Measurements from ENCODE around the gene EPN2.

EPN2 gene

GRCh38 chr17:19374136-19374535 is 137.0 kb downstream of the EPN2 start:
- in situ Hi-C loops (cut with HindIII; ENCODE audit: low sequenced_read_pairs): loop anchor here (25.0 kb wide), 1 partner anchor 413 kb away; no protein-coding TSS in a partner anchor

DNA sequence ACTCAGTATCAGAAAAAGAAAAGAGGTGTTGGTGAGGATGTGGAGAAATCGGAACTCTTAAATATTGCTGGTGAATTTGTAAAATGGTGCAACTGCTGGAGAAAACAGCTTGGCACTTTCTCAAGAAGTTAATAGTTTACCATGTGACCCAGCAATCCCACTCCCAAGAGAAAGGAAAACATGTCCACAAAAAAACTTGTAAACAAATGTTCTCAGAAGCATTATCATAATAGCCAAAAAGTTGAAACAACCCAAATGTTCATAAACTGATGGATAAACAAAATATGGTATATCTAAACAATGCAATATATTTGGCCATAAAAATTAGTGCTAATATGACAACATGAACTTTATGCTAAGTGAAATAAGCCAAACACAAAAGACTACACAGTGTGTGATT is 138.6 kb downstream of the EPN2 start:
- in situ Hi-C loops (cut with HindIII; ENCODE audit: low sequenced_read_pairs): no loop called here

DNA sequence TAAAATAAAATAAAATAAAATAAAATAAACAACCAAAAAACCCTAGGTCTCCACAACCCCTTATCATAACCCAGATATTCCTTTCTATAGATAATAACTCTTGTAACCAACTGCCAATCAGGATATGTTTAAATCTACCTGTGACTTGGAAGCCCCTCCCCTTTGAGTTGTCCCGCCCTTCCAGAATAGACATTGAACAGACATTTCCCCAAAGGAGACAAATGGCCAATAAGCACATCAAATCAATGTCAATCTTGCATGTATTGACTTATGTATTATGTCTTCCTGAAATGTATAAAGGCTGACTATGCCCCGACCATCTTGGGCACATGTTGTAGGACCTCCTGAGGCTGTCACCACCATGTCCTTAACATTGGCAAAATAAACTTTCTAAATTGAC is 139.6 kb downstream of the EPN2 start:
- in situ Hi-C loops (cut with HindIII; ENCODE audit: low sequenced_read_pairs): no loop called here

GRCh38 chr17:19377602-19378415 is 140.6 kb downstream of the EPN2 start:
- in situ Hi-C loops (cut with HindIII; ENCODE audit: low sequenced_read_pairs): no loop called here

DNA sequence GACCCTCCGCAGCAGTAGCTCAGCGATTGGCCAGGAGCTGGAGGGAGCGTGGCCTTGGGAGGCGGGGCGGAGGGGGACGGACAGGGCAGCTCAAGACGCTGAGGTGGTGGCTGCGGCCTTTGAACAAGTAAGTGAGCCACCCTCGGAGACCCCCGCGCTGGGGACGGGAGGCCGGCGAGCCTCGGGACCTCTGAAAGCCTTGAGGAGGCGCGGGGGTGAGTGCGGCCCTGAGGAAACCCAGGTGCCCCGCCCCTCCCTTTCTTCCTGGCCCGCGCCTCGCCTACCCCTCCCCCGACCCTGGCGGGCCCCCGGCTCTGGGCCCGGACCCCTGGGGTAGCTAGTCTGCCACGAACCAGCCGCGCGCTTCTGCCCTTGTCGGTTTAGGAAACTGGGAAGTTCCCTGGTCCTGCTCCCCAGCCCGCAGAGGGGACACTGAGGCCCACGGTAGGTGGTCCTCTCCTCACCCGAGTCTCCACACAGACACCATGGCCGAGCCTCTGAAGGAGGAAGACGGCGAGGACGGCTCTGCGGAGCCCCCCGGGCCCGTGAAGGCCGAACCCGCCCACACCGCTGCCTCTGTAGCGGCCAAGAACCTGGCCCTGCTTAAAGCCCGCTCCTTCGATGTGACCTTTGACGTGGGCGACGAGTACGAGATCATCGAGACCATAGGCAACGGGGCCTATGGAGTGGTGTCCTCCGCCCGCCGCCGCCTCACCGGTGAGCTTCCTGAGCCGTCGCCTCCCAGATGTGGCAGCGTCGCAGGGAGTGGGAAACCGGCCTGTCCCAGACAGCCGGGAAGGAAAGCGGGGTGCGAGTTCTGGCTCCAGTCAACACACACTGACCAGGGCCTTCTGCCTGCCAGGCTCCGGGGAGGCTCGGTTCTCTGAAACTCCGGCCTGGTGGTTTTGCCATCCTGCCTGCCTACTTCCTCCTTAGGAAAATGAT is 141.5 kb downstream of the EPN2 start, which contains the start of gene MAPK7:
MAPK7 (plus strand) TSS at position 83 of the 945 bp plus-strand sequence; CDS start at position 486, 403 bp downstream.
- in situ Hi-C loops (cut with HindIII; ENCODE audit: low sequenced_read_pairs): no loop called here

DNA sequence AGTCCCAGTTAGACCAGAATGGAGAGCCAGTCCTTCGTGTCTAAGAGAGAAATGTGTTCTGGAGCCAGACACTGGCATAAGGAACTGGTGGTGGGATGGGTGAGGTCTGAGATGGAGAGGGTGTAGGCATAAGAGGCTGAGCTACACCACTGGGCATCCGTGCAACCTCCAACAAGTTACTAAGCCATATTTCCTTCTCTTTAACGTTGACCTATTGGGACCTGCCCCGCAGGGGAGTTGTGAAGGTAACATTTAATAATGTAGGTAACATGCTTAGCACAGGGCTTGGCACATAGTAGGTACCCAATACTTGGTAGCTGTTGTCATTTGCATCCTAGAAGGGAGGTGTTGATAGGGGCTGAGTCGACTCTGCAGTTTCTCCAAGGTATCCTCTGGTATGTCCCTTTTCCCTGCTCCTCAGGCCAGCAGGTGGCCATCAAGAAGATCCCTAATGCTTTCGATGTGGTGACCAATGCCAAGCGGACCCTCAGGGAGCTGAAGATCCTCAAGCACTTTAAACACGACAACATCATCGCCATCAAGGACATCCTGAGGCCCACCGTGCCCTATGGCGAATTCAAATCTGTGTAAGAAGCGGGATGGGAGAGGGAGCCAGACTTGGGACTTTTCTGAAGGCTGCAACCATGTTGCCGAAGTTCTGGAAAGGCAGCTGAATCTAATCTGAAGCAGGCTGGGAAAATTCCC is 142.3 kb downstream of the EPN2 start:
- in situ Hi-C loops (cut with HindIII; ENCODE audit: low sequenced_read_pairs): no loop called here

- in situ Hi-C loops (cut with HindIII; ENCODE audit: low sequenced_read_pairs): no loop called here
These were observed 143.5 kb downstream of the EPN2 start for GRCh38 chr17:19380481-19381301.

DNA sequence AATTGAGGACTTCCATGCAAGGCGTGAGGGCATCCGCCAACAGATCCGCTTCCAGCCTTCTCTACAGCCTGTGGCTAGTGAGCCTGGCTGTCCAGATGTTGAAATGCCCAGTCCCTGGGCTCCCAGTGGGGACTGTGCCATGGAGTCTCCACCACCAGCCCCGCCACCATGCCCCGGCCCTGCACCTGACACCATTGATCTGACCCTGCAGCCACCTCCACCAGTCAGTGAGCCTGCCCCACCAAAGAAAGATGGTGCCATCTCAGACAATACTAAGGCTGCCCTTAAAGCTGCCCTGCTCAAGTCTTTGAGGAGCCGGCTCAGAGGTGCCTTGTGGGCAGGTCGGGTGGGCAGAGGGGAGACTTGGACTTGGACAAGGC is 144.2 kb downstream of the EPN2 start:
- in situ Hi-C loops (cut with HindIII; ENCODE audit: low sequenced_read_pairs): no loop called here

- in situ Hi-C loops (cut with HindIII; ENCODE audit: low sequenced_read_pairs): no loop called here
These were observed 144.7 kb downstream of the EPN2 start for GRCh38 chr17:19381741-19382444.

DNA sequence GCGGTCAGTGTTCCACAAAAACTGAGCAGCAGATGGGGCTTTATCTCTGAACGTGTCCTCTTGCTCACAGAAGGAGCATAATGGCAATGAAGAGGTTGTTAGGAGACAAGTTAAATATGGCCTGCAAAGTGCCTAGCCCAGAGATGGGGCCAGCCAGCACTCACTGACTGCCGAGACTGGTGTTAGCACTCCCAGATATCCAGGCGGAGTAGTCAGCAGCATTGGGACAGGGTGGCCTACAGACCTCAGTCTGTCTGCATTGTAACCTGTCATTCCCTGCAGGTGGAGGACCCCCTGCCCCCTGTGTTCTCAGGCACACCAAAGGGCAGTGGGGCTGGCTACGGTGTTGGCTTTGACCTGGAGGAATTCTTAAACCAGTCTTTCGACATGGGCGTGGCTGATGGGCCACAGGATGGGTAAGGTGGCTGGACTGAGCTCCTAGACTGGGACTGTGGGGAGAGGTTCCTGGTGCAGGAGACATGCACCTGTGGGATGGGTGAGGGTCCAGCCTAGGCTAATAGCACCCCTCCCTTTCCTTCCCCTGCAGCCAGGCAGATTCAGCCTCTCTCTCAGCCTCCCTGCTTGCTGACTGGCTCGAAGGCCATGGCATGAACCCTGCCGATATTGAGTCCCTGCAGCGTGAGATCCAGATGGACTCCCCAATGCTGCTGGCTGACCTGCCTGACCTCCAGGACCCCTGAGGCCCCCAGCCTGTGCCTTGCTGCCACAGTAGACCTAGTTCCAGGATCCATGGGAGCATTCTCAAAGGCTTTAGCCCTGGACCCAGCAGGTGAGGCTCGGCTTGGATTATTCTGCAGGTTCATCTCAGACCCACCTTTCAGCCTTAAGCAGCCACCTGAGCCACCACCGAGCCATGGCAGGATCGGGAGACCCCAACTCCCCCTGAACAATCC is 145.6 kb downstream of the EPN2 start:
- in situ Hi-C loops (cut with HindIII; ENCODE audit: low sequenced_read_pairs): no loop called here

DNA sequence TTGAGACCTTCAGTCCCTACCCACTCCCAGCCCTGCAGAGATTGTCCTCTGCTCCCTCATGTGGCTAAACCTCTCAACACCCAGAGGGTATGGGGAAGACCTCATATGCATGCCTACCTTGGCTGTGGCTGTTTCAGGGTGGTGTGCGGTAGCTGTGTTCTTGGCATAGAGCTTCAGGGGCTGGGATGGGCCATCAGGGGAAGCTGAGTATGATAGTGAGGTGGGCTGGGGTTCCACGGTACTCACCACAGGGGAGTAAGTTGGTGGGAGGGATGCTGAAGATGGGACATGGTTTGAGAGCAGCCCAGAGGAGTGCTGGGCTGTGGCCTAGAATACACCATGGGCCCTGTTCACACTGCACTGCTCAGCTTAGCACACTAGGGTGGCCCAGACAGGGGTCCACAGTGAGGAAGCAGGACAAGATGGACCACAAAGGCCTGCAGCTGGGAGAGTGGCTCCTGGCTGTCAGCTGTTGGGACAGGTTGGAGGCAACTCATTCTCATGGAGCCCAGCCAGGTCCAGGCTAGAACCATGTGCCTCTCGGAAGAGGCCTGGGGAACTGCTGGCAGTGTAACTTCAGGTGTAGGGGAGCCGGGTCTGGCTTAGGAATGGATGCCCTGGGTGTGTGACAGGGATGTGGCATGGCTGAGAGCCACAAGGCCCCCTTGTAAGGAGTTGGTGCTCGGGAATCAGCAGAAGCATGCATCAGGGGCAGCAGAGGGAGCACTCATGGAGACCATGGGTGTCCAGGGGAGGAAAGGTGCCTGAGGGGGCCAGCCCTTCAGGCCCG is 146.7 kb downstream of the EPN2 start:
- in situ Hi-C loops (cut with HindIII; ENCODE audit: low sequenced_read_pairs): no loop called here

DNA sequence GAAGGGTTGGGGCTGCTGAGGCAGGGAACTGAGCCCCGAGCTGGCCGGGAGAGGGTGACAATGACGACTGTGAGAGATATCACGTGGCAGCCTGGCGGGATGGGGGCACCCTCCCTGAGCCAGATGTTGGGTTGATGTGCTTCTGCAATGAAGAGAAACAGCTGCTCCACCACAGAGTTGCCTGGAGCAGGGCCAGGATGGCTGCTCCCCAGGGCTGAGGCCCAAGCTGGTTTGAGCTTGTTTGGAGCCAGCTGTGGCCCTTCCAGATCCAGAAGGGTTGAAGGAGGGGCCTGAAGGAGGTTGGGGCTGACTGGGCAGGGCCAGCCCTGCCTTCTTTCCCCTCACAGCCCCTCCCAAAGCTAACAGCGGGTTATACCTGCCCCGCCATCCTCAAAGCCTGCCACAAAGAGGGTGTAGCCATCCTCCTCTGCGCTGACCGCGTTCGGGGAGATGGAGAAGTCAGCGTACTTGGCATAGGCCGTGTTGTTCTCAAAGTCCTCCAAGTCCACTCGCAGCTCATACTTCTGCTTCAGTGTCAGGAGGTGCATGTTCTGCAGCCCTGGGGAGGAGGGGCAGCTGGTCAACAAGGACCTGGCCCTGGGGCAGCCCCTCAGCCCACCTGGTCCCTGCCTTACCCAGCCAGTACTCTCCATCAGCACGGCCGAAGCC is 147.7 kb downstream of the EPN2 start:
- in situ Hi-C loops (cut with HindIII; ENCODE audit: low sequenced_read_pairs): no loop called here

DNA sequence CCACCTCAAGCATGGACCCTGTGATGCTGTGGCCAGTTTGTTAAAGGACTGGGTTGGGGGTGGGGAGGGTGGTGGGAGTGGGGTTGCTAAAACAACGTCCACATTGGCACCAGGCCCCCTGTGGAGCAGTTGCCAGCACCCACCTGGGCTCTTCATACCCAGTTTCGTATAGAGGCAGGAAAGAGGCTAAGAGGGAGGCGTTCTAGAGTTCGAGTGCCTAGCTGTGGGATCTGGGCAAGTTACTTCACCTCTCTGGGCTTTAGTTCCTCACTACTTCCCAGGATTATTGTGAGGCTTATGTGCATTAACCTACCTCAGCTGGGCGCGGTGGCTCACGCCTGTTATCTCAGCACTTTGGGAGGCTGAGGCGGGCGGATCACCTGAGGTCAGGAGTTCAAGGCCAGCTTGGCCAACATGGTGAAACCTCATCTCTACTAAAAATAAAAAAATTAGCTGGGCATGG is 148.4 kb downstream of the EPN2 start:
- in situ Hi-C loops (cut with HindIII; ENCODE audit: low sequenced_read_pairs): no loop called here
